Spleen (tissue), 7 donors: ENCODE measurements around the gene INPP4A.

Experiments used
- POLR2AphosphoS5 ChIP-seq, 3 donors: sonication (generic); formaldehyde crosslinking; IDR thresholded peaks; one replicate each; pipeline ENCODE4 v1.5.1; 2017; ENCODE audit warnings: antibody characterized with exemption in 3 of 3
- TF ChIP-seq, protein P1 (sequence below), 11 experiments: fragments of 200-600 bp in 7 of 11; fragments of 450-650 bp in 4 of 11; sonication (generic) in 4 of 11; IDR thresholded peaks in 8 of 11; conservative IDR thresholded peaks in 3 of 11; 1 replicate in 7 of 11; 2 replicates in 4 of 11; pipeline versions ENCODE4 v1.4.0 to v1.8.0; 2016 to 2021; ENCODE audit warnings: antibody characterized with exemption in 11 of 11, inconsistent platforms in 4 of 11, mild to moderate bottlenecking in 1 of 11
- donor health status: DM: no; HTN: no; CAD: no; lungs with moderate emphysema.
- donor health status: DM: no; HTN: no; CAD: no.
- donor health status: DM: no; HTN: no; CAD: no.

DNA sequence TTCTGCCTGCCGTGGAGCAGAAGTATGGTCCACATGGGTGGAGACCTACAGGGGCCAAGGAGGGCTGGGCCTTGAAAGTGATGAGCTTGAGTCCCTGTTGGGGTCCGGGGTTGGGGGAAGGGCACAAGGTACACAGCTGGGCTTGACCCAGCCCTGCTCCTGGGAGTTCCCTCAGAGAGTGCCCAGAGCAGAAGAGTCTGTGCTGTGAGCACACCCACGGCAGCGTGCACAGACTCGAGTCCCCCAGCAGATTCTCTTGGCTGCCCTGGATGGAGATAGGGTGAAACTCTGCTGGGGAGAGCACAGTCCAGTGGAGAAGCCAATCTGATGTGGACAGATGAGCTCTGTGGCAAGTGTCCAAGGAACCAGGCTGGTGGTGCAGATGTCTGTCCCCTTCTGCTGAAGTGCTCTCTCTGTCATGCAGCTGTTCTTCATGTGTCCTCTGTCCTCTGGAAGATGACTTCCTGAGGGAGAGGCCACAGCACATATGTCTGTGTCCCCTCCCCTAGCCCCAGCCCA lies 27.5 kb downstream of the INPP4A start:
- TF ChIP-seq, protein P1, sequence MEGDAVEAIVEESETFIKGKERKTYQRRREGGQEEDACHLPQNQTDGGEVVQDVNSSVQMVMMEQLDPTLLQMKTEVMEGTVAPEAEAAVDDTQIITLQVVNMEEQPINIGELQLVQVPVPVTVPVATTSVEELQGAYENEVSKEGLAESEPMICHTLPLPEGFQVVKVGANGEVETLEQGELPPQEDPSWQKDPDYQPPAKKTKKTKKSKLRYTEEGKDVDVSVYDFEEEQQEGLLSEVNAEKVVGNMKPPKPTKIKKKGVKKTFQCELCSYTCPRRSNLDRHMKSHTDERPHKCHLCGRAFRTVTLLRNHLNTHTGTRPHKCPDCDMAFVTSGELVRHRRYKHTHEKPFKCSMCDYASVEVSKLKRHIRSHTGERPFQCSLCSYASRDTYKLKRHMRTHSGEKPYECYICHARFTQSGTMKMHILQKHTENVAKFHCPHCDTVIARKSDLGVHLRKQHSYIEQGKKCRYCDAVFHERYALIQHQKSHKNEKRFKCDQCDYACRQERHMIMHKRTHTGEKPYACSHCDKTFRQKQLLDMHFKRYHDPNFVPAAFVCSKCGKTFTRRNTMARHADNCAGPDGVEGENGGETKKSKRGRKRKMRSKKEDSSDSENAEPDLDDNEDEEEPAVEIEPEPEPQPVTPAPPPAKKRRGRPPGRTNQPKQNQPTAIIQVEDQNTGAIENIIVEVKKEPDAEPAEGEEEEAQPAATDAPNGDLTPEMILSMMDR (IDR thresholded peaks at IDR 0.05 in 8 of 11, conservative IDR thresholded peaks at IDR 0.05 in 3 of 11), result no peak
- no peak for TF ChIP-seq POLR2AphosphoS5 (IDR thresholded peaks at IDR 0.05)
